ENCODE results near the gene ACACA.
A peak's percentile ranks its signal among the peaks of the same experiment; 100 is the strongest.

The ACACA gene

DNA sequence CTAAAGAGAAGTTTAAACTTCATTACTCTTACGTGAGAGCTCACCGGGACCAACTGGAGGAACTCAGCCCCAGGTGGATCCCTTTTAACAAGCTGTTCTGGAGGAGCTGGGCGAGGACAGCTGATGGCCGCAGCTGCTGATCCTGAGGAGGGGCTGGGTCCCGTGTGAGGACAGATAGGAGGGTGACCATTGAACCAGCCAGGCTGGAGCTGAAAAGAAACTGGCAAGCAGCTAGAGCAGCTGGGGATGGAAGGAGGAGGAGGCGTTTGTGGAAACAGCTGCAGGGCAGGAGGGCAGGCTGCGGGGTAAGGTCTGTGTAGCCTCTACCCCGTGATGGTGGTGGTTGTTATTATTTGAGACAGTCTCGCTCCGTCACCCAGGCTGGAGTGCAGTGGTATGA is 338.4 kb downstream of the ACACA start:
- TF ChIP-seq, protein P1, sequence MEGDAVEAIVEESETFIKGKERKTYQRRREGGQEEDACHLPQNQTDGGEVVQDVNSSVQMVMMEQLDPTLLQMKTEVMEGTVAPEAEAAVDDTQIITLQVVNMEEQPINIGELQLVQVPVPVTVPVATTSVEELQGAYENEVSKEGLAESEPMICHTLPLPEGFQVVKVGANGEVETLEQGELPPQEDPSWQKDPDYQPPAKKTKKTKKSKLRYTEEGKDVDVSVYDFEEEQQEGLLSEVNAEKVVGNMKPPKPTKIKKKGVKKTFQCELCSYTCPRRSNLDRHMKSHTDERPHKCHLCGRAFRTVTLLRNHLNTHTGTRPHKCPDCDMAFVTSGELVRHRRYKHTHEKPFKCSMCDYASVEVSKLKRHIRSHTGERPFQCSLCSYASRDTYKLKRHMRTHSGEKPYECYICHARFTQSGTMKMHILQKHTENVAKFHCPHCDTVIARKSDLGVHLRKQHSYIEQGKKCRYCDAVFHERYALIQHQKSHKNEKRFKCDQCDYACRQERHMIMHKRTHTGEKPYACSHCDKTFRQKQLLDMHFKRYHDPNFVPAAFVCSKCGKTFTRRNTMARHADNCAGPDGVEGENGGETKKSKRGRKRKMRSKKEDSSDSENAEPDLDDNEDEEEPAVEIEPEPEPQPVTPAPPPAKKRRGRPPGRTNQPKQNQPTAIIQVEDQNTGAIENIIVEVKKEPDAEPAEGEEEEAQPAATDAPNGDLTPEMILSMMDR (IDR thresholded peaks at IDR 0.05; ENCODE audit: low read depth, low read length) = no peak
- H3K4me3 ChIP-seq (replicated peaks in 1 of 2; ENCODE audit: low read depth in 2 of 2, low read length in 2 of 2) = no peak overlapping the region
- DNase-seq (ENCODE audit: low read depth in 2 of 2) = no peak

DNA sequence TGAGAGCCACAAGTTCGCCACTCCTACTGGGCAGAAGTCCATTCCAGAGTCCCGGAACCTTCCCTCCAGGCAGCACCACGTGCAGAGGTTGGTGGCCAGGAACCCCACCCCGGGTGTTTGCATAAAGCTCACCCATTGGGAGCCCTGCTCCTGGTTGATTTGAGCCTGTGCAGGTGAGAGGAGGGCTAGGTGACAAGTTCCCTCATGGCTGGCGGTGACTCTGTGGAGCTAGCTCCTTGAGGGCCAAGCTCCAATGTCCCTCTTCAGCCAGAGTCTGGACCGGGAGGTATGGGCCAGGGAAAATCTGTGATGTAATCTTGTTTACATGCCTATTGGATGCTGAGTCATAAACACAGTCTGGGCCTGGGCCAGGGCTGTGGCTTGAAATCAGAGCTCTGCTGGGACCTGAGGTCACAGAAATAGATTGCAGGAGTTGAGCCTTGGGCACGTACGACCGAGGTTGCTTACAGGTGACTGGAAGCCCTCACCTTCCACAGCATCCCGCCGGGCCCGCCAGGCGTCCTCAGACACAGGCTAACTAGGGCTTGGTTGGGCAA is 339.0 kb downstream of the ACACA start:
- H3K4me3 ChIP-seq (replicated peaks in 1 of 2; ENCODE audit: low read depth in 2 of 2, low read length in 2 of 2) = no peak overlapping the region
- peak; percentile 66 to 85 for DNase-seq (ENCODE audit: low read depth in 2 of 2)
- TF ChIP-seq, protein P1 (IDR thresholded peaks at IDR 0.05; ENCODE audit: low read depth, low read length) = no peak

- no peak overlapping the region for H3K4me3 ChIP-seq (replicated peaks in 1 of 2; ENCODE audit: low read depth in 2 of 2, low read length in 2 of 2)
- TF ChIP-seq, protein P1 (IDR thresholded peaks at IDR 0.05; ENCODE audit: low read depth, low read length) = no peak
- no peak for DNase-seq (ENCODE audit: low read depth in 2 of 2)
Observed at GRCh38 chr17:37066322-37067255, 340.0 kb downstream of the ACACA start.

DNA sequence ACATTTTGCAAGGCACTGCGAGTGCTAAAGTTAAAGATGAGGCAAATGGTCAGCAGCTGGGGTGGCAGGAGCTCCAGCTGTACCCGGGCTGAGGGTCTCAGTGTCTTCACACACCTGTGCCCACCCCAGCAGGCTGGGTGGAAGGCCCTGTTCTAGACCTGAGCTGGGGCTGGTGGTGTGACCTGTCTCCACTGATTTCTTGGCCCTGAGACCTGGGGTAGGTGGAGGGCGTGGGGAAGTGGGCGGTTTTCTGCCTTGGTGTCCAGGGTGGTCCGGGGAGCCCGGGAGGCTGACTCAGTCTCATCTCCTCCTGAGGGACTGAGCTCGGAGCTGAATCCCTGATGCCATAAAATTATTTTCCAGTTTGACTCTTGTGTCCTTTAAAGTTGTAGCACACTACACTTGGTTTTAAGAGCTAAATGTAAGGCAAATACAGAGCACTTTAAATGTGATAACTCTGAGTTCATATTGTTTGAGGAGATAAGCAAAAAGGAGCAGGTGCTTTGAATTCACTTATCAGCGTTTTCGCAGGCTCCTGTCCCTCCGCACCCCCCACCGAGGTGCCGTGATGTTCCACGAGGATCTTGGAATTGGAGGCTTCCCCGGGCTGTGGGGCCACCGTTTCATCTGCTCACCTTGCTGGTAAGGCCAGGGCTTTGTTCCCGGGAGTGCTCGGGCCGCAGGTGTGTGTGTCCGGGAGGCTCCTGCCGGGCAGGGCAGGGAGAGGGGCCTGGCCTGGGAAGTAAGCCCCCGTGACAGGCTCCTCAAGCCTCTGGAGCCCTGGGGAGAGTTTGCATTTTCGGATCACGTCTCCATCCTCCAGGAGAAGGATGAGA is 340.9 kb downstream of the ACACA start:
- H3K4me3 ChIP-seq (replicated peaks in 1 of 2; ENCODE audit: low read depth in 2 of 2, low read length in 2 of 2) = no peak overlapping the region
- TF ChIP-seq, protein P1 (IDR thresholded peaks at IDR 0.05; ENCODE audit: low read depth, low read length) = no peak
- no peak for DNase-seq (ENCODE audit: low read depth in 2 of 2)

GRCh38 chr17:37064956-37065355 is 341.7 kb downstream of the ACACA start:
- TF ChIP-seq, protein P1 (IDR thresholded peaks at IDR 0.05; ENCODE audit: low read depth, low read length) = no peak
- H3K4me3 ChIP-seq (replicated peaks in 1 of 2; ENCODE audit: low read depth in 2 of 2, low read length in 2 of 2) = no peak overlapping the region
- DNase-seq (ENCODE audit: low read depth in 2 of 2) = no peak

DNA sequence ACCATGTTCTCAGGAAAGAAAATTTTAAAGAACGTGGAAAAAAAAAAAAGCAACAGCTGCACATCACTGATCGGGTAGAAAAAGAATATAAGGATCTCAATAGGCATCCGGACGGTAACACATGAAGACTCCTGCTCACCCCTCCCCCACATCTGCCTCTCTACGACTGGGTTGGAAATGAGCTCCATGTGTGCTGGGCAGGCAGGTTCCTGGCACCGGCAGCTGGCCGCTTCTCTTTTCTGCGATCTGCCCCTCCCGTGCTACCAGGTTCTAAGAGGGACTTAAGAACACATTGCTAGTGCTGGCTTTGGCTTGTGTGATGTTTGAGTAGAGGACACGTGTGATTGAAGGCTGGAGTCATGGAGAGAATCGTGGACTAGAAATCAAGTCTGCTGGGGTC is 342.4 kb downstream of the ACACA start:
- TF ChIP-seq, protein P1 (IDR thresholded peaks at IDR 0.05; ENCODE audit: low read depth, low read length) = no peak
- H3K4me3 ChIP-seq (replicated peaks in 1 of 2; ENCODE audit: low read depth in 2 of 2, low read length in 2 of 2) = no peak overlapping the region
- no peak for DNase-seq (ENCODE audit: low read depth in 2 of 2)

Data from cardiac fibroblast (primary cell).